HG03175 (cell line): Measurements from ENCODE around the gene NFS1.
"Not testable (repeated sequence)": the region's sequence is repeated elsewhere in the genome, so short reads cannot be mapped to it uniquely, and the experiment has no call there.

Experiments used
- ATAC-seq: cut with Tn5 transposase; IDR thresholded peaks from one replicate; pipeline ENCODE4 v1.9.1; 2021; ENCODE audit warnings: mild to moderate bottlenecking, moderate library complexity; ENCODE audit not compliant: unreplicated experiment

Gene NFS1

DNA sequence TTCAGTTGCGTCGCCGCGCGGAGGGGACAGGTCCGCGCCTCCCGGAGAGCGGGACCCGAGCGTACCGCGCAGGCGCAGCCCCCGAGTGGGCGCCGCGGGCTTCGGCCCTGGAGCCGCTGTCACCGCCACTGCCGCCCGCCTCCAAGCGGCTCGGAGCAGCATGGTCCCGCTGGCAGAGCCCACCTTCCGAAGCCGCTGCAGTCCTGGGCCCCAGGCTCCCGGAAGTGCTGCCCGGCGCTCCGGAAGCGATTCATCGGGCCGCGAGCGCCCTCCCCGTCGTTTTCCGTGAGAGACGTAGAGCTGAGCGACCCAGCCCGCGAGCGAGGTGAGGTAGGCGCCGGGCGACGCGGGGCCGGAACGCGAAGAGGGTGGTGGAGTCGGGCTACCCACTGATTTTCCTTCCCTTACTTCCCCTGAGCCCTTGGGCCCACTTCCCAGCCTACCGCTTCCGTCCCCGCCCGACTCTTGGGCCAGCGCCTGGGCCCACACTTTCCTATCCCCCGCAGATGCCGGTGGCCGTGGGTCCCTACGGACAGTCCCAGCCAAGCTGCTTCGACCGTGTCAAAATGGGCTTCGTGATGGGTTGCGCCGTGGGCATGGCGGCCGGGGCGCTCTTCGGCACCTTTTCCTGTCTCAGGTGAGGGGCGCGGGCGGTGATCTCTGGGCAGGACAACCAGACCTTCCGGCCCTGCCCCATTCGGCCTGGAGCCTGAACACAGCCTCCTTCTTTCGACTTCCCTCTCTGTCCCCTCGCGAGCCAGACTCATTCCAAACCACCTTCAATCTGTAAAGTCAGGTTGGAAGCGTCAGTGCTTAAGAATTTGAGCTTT, at the start of gene NFS1, which contains the start of gene ROMO1:
TSS of gene NFS1 (minus strand) at position 226 of the 830 bp plus-strand sequence. CDS start at position 162, 64 bp downstream.
TSS of gene ROMO1 (plus strand) at position 279 of the 830 bp plus-strand sequence. CDS start at position 507, 228 bp downstream.
- peak; percentile 87 for ATAC-seq

DNA sequence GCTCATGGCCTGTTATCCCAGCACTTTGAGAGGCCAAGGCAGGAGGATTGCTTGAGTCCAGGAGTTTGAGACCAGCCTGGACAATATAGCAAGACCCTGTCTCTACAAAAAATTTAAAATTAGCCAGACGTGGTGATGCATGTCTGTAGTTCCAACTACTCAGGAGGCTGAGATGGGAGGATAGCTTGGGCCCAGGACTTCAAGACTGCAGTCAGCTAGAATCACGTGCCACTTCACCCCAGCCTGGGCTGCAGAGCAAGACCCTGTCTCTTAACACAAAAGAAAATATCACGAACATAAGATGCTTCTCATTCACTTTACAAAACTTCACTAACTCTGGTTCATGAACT, 45.3 kb upstream of the NFS1 start:
- ATAC-seq = not testable (repeated sequence)

DNA sequence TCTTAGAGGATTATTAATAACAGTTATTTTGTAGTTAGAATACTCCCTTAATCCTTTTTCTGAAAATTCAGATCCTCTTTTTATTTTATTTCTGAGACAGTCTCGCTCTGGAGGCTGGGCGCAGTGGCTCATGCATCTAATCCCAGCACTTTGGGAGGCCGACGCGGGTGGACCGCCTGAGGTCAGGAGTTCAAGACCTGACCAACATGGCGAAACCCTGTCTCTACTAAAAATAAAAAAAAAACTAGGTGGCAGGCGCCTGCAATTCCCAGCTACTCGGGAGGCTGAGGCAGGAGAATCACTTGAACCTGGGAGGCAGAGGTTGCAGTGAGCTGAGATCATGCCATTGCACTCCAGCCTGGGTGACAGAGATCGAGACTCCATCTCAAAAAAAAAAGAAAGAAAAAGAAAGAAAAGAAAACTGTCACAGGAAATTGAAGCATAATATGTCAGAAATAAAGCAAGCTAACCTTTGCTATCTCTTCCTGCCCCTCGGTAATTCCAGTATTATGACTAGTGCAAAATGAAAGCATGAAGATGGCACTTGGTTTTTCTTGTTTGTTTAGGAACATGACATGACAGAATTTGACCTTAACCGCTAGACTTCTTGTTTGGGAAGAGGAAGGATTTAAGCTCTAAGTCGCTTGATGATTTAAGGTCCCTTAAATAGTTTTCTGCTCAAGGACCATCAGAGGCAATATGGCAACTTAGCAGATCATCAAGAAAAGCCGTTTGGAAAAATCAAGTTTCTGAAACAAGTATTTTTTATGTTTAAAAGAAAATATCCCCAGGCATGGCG, 44.7 kb upstream of the NFS1 start:
- ATAC-seq = no peak

DNA sequence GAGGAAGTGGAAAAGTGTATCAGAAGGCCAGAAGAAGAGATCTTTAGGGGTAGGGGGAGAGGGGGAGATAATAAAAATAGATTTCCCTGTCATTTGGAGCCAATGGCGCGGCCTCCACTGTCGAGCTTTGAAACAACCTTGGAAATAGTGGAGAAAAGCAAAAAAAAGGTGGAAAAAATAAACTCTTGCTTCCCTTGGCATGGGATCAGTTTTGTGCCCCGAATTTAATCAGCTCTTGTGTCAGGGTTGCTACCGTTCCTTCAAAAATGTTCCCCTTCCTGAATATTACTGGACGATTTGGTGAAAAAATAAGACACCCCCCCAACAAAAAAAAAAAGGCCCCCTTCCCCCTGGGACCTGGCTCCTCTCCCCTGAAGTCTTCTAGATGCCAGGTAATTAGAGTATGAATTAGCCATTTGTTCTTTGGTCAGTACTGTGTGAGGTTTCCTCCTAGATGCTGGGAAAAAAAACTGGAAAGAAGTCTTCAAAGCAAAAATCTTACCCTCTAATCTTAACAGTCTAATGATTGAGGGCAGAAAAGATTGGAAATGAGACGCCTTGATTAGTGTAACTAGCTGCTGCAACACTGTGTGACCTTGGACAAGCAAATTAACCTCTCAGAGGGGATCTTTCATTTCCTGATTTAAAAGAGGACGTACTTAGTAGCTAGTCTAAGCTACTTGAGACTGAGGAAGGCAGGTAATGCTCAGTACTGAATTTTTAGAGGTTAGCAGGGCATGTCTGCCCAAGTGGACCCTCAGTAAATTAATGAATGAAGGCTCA, 43.8 kb upstream of the NFS1 start:
- ATAC-seq = no peak

DNA sequence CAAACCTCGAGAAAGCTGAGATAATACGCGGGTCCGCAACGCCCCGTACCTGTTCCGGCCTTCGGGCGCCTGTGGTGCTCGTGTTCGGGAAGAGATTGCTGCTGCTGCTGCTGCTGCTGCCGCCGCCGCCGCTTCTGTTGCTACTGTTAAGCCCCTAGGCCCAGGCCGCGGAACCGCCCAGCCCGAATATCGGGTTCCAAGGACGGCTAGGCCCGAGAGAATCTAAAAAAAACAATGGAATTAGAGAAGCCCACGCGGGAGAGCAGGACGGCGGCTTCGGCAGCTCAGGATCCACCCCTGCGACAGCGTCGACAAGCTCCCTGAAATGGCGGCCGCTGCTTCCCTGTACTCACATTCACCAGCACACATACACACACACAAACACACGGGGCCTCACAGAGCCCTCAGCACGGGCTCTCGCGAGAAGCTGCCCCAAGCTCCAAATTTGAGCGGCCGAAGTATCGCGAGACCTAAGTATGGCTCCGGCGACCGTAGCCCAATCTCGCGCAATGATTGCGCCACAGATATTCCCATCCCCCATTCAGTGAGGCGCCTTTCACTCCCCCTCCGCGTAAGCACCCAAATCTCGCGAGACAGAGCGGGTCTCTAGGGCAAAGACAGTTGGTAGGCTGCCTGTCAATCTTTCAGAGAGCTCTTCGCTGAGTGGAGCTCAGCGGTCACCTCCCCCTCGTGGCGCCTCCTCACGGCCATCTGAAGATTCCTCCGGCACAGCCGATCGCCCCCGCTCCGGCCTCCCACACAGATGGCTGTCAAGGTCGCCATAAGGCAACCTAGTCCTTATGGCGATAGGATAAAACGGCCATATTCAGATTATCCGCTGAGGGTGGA, 43.0 kb upstream of the NFS1 start, which contains the start of gene RBM39:
TSS of gene RBM39 (minus strand) at position 369 of the 849 bp plus-strand sequence. CDS start 1,386 bp downstream, outside the sequence.
- peak; percentile 85 for ATAC-seq

DNA sequence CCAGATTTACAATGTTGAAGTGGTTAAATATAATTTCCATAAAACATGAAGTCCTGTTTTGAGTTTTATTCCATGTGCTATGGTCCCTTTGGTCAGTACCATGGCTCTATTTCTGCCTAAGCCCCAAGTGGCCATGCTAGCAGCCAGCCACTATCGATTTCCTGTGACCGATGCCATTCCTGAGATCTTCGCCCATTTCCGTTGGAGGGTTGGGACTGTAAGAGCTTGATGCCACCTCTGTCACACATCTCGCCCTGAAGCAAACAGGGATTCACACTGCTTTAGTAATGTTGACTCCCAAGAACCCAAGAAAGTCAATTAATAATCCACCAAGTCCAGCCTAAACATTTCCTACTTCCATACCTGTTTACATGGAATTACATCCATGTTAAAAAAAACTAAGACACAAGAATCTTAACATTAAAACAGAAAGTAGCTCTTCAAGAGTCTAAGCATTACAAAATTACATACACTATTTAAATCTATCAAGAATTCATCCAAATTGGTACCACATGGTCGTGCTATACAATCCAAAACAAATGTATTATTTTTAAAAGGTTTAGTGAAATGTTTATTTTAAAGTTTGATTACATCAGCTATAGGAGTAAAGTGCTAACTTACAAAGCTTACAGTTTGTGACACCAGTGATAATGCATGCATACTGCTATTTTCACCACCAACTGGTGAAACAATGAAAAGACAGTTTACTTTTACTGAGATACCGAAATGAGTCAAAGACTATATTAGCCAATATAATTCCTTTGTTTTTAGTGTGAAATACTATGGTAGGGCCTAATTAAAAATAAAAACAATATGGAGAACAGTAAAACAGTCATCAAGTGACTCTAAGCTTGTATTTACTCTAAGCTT, 40.4 kb upstream of the NFS1 start:
- ATAC-seq = no peak

DNA sequence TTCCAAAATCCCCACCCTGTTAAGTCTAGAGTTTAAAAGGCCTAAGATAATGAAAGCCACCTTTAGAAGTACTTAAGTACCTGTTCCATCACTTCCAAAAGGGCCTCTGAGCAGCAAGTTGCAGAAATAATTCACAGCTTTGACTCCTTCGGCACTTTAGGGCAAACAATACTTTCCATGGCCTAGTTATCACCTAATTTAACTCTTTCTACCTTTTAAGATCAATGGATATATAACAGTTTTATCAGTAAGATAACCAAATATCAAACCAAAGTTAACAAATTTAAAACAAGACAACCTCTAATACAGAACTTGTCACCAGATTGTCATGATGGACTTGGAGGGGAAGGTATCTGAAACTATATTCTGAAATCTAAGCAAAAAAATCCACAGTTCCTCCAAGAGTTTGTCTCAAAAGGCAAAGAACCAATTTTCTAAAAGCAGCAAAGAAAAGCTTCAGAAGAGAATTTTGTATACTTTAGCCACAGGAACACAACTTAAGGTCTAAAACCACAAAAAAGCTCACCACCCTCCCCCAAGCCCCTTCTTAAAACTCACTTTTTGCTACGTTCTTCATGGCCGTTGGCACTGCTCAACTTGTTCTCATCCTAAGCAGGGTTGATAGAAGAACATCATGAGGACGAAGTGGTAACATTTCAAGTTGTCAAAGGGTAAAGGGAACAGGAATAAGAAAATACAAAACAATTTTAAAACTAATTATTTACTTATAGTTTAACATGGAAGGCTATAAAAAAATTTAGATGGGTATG, 39.4 kb upstream of the NFS1 start:
- no peak for ATAC-seq

DNA sequence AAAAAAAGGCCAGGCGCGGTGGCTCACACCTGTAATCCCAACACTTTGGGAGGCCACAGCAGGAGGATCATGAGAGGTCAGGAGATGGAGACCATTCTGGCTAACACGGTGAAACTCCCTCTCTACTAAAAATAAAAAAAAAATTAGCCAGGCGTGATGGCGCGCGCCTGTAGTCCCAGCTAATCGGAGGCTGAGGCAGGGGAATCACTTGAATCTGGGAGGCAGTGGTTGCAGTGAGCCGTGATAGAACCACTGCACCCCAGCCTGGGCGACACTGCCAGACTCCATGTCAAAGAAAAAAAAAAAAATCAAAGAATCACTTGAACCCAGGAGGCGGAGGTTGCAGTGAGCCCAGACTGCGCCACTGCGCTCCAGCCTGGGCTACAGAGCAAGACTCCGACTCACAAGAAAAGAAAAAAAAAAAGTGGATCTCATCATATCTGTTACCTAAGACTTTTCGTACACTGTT, 38.7 kb upstream of the NFS1 start:
- ATAC-seq = no peak

DNA sequence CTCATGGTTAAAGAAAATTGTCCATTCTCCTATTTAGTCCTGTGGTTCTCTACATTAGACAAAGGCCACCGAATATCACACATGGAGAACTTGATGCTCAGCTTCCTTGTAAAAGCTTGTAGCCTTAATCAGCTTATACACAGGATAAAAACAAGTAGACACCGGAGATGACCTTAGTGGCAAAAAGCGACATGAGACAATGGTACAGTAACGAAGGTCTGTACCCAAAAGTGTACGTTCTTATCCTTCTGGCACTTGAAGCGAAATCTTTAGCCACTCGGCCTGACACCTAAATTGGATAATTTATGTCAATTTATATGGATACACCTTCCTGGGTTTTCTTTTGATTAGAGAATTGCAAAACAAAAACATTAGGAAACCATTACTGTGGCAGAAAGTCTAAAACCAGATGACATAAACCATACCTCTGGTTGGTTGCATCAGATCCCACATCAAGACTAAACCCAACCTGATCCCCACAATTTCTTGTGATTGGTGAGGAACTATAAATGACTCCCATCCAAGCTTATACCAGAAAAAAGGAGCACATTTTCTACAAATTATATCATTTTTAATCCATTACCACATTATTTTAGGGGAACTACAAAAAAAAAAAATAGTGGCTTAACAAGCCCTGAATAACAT, 36.8 kb upstream of the NFS1 start:
- no peak for ATAC-seq

DNA sequence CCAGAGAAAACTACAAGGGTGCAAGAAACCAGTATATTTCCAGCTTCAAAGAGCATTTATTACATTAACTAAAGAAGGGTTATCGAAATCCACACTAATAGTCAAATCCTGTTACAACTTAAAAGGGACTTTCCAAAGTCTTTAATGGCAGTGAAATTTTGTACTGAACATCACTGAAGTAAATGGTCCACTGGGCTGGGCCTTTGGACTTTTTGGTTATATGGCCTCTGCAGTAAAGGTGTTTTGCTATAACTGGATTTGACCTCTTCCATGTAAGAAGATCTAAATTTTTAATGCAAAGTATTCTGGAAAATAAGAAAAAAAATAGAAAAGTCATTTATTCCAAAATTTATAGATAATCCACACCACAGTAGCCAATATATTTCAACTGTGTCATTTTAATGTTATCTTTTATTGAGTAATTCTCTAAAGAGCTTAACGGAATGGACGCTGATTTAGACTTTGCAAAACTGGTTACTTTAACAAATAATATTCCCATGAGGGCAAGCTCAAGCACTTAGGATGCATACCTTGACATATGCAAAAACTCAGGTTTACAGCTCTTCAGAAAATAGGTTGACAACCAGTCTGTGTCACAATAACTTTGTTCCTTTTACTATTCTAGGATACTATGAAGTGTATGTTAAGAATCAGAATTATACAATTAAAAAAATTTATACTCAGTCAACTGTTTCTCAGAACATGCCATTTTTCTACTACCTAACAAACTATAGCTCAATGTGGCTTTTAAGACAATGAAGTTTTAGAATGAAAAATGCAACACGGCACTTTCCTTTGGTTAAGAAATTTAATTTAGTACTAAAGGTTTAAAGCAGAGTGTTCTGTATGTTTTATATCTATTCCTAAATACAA, 35.9 kb upstream of the NFS1 start:
- ATAC-seq = no peak

DNA sequence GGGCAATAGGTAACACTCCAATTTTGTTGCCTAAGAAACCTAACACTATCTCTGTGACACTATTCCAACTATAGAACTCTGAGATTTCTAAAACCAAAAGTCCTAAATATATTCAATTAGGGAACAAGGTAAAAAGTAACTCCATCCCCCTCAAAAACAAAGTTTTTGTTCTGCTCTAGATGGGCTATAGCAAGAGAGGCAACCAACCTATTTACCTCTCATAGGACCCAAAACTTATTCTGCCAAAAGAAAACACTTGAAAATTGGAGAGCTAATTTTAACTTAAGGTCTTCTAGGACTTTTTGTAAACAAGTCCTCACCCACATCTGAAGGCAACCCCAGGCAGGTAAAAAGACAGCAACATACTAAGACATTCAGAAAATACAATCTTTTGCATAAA, 35.2 kb upstream of the NFS1 start:
- ATAC-seq = no peak

DNA sequence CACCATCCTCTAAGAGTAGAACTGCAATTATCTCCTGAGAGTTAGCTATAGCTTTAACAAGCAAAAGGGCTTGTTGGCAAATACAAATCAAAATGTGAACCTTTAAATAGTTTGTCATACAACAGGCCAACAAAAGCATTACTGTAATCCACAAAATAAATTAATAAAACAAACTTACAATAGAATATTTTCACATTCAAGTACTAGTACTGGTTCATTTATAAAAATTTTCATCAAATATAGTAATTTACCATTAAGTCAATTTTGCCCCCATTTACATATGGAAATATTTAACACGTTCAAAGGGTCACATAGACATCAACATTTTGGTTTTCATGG, 33.5 kb upstream of the NFS1 start:
- no peak for ATAC-seq

DNA sequence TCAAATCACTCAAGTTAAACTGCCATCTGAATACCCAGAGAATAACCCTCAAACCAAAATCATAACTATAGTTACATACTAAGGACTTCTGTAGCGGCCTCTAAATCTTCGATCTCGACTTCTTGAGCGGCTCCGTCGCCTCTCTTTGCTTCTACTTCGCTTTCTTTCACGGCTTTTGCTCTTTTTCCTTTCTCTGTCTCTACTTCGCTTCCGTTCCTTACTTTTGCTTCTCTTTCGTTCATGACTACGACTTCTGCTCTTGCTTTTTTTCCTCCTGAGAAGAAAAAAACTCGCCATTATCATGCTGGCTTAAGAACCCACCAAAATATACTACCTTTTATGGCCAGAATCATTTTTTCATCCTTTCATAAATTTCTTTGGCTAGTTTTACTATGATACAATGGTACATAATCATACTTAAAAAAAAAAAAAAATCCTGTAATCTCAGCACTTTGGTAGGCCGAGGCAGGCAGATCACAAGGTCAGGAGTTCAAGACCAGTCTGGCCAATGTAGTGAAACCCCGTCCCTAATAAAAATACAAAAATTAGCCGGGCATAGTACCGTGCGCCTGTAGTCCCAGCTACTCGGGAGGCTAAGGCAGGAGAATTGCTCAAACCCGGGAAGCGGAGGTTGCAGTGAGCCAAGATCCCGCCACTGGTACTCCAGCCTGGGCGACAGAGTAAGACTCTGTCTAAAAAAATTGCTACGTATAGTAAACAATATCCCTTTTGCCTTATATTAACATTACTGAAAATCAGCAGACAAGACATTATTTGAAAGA, 32.9 kb upstream of the NFS1 start:
- no peak for ATAC-seq

DNA sequence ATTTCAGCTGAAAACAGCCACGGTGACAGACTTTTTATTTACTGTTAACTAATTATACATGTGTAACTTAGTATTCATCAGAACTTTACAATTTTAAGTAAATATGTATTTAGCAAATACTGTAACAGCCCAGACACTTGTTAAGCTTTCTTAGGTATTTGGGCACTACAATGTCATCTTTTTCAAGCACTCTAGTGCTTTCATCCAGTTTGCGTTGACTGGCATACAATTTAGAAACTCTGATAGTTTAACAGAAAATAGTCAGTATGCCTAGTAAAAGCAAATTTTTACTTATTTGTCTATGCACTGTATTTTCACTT, 32.3 kb upstream of the NFS1 start:
- ATAC-seq = no peak

DNA sequence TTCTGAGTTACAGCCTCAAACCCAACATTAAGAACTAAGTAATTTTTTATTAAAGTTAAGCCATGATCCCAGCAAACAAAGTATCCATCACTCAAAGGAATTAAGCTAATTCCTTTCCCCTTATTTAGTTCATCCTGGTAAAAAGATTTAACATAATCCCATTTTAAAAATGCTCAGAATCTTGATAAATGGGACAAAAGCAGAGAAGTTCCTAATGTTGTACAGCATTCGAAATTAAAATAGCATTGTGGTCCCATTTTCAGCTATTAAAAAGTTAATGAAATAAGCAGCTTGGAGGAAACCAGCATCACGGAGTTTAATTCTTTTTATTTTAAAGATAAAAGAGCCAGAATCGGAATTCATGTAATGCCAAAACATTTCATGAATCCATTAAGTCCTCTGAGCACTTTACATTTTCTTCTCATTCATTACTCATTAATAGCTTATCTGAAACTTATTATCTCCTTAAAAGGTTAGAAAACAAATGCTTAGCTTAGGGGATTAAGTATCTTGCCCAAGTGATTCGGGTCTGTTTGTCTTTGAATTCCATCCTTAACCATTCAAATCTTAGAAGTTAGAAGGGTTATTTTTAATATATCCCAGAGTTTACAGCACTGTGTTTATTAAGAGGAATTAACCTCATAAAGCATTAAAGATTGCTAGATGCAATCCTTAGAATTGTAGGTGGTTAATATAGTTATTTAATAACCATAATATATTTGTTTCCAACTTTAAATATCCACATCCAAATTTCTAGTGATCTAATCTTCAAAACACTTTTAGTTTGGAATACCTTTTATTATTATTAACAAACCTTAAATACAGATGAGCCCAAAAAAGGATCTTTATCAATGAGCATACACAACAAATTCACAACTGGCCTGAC, 31.7 kb upstream of the NFS1 start:
- ATAC-seq = no peak
